ENCODE measurements around the gene ST3GAL2.
"Not testable (repeated sequence)": the region's sequence is repeated elsewhere in the genome, so short reads cannot be mapped to it uniquely, and the experiment has no call there.

ST3GAL2 gene

DNA sequence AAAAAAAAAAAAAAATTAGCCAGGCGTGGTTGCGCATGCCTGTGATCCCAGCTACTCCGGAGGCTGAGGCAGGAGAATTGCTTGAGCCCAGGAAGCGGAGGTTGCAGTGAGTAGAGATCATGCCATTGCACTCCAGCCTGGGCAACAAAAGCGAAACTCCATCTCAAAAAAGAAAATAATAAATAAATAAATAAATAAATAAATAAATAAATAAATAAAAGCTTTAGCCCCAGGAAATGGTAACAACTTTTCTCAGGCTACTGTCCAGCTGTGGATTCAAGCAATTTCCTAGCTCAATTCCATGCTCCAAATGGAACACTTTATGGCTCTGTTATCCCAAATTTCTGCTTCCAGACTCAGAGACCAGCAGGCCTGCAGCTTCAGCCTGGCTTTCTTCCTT is 25.3 kb downstream of the ST3GAL2 start:
- not testable (repeated sequence) for DNase-seq

DNA sequence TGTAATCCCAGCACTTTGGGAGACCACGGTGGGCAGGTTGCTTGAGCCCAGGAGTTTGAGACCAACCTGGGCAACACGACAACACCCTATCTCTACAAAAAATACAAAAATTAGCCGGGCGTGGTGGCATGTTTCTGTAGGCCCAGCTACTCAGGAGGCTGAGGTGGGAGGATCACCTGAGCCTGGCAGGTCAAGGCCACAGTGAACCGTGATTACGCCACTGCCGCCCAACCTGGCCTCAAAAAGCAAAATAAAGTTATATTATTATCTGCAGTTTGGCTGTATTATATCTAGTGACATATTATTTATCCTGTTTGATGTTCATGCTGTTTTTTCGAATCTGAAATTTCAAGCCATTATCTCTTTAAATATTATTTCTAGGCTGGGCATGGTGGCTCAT is 26.5 kb downstream of the ST3GAL2 start:
- no peak for DNase-seq

DNA sequence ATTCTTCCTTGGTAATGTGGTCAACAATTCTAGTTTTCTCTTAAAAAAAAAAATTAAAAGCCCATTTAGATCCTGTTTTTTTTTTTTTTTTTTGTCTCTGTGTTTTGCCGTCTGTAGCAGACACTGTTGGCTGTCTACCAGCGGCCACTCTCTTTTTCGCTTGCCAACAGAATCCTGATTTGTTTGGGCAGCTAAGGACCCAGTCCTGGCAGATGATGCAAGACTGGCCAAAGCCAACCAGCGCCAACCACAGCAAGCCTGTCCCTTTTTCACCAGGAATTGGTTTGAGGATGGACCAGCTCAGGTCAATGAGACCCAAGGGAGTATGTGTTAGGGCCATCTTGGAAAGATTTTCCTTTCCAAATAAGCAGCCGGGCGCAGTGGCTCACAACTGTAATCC is 28.2 kb downstream of the ST3GAL2 start:
- no peak for DNase-seq

DNA sequence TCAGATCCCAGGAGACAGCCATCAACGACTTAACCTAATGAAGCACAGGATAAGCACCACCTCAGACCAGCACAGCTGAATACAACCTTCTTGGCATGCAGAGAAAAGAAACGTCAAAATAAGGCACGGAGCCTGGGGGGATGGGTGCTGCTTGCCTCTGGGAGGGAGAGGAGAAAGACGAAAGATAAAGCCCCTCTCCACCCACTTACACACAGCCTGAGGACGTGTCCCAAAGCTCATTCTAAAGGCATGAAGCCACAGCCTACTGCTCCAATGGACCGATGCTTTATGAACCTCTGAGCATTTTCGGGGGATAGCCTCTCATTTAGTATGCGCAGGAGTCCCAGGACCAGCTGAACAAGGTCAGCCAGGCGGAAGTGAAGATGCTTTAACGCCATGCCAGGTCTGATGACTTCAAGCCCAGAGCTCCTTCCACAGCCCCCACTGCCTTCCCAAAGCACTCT is 31.1 kb downstream of the ST3GAL2 start:
- DNase-seq: no peak

DNA sequence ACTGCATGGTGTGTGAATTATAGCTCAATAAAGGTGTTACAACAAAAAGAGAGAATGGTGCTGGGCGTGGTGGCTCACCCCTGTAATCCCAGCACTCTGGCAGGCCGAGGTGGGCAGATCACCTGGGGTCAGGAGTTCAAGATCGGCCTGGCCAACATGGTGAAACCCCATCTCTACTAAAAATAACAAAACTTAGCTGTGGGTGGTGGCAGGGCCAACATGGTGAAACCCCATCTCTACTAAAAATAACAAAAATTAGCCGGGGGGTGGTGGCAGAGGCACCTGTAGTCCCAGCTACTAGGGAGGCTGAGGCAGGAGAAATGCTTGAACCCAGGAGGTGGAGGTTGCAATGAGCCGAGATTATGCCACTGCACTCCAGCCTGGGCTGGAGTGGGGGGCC is 32.8 kb downstream of the ST3GAL2 start:
- not testable (repeated sequence) for DNase-seq

DNA sequence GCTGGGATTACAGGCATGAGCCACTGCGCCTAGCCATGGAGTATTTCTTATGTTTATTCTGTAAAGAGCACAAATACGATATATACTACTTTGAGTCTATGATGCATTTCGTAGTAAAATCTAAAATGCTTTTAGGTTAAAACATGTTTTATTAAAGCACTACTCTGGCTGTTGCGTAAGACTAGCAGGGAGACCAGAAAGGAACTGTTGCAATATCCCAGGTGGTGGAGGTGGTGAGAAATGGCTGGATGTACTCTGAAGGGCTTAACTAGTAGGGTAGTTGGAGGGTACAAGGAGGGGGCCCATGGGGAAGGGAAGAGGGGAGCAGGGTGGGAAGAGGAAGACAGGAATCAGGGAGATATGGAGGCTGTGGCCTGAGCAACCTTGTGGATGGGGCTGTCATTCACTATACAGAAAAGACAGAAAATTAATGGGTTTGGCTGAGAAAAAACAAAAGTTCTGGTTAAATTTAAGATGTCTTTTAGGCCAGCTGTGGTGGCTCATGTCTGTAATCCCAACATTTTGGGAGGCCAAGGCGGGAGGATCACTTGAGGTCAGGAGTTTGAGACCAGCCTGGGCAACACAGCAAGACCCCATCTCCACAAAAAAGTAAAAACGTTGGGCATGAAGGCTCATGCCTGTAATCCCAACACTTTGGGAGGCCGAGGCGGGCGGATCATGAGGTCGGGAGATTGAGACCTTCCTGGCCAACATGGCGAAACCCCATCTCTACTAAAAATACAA is 35.8 kb downstream of the ST3GAL2 start:
- DNase-seq: no peak

DNA sequence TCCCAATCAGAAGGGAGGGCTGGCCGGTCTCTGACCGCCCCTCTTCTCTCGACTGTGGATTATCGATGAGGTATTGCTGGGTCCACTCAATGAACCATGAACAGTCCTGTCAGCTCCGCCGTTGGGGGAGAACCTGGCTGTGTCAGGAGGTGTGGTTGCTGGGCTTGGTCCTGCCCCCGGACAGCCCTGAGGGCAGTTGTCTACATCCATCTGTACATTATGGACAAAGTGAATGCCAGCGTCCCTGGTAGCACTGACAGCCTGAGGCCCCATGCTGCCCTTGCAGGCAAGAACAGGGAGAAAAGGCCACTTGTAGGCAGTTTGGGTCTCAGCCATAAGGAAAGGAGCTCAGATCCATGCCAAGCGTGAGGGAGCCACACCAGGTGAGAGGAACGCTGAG is 38.9 kb downstream of the ST3GAL2 start:
- no peak for DNase-seq

DNA sequence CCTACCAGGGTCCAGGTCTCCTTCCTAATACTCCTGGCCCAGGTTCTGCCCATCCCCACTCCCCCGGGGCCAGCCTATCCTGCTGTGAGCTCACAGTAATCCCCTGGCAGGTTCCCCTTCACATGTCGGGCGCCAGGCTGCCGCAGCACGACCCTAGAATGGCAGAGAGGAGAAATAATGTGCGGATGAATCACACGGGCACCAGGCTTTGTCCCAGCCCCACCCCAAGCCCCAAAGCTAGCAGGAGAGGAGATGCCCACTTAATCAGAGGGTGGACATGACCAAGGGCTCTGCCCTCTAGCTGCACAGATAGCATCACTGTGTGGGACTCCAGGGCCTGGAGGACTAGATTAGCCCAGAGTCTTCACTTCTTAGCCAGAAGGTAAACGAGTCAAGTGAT is 39.5 kb downstream of the ST3GAL2 start:
- DNase-seq: no peak

DNA sequence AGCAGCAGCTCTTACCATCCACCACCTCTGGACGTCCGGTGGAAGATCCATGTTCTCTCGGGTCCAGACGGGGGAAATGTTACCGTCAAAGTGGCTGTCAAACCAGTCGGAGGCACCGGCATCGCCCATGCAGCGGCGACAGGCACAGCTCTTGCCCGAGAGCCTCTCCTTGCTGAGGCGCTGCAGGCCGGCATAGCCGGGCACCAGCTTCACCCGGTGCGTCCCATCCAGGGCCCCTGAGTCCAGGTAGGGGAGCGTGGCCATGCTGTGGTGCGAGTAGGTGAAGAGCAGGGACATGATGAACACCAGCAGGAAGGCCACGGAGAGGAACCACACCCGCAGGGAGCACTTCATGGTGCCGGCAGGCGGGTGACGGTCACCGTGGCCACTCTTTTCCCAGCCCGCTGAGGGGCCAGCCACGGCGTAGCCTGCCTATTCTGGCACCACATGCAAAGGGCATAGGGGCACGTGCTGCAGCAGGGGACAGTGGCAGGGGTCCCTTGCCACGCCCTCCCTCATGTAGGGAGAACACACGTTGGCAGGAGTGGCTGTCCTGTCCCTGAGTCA is 40.6 kb downstream of the ST3GAL2 start:
- DNase-seq: no peak

DNA sequence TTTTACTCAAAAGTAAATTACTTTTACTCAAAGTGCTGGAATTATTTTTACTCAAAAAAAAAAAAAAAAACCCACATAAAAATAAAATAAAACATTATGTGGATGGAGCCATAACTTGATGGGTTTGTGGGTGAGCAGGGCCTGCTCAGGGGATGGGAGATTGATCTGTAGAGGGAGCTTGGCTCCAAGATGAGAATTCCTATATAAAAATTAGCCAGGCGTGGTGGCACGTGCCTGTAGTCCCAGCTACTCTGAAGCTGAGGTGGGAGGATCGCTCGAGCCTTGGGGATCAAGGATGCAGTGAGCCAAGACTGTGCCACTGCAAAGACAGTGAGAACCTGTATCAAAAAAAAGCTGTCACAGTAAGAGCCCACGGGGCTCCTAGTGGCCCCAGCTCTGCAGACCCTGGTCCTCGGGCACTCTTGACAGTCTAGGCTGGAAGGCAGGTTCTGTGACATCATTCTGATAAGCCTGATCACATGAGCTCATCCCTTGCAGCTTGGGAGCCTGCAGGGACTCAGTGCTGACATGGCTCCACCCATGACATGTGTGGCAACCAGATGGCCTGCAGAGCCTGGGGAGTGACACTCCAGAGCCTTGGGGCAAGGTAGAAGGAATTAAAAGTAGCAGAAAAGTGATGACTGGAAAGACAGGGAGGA is 42.5 kb downstream of the ST3GAL2 start:
- peak; percentile 27 to 53 for DNase-seq

DNA sequence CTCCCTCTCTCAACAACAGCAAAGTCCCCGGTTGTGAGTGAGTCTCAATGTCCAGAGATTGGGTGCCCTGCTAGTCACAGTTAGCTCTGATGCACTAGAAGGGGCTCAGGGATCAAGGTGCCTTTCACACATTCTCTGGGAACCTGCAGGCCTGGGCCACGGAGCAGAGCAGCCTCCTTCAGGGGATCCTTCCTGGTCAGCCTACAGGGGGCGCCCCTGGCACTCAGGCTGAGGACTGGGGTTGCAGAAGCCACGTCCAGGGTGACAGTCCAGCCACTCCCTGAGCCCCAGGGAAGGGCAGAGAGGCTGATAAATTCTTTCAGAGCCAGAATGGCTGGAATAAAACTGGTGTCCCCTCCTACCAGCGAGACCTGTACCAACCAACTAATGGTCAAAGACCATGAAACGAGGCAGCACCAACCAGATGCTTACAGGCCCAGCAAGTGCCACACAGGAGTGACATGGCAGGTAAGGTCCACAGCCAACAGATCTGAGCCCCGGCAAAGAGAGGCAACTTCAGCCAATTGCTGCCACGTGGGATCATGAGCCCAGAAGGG is 43.5 kb downstream of the ST3GAL2 start:
- peak; percentile 64 to 78 for DNase-seq

DNA sequence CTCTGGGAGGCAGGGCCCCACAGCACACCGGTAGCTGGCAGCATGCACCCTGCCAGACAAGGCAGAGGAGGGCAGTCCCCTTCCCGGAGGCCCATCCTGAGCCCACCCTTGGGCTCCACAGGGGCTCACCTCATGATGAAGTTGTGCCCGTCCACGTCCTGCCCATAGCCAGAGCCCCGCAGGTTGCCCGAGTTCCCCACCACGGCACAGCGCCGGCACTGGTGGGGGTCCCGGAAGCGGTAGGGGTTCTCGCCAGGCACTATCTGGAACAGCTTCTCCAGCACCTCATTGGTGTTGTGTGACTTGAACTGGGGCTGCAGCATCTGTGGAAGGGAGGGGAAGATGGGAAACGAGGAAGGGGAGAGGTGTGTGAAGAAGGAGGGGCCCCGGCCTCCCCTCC is 44.0 kb downstream of the ST3GAL2 start:
- no peak for DNase-seq

DNA sequence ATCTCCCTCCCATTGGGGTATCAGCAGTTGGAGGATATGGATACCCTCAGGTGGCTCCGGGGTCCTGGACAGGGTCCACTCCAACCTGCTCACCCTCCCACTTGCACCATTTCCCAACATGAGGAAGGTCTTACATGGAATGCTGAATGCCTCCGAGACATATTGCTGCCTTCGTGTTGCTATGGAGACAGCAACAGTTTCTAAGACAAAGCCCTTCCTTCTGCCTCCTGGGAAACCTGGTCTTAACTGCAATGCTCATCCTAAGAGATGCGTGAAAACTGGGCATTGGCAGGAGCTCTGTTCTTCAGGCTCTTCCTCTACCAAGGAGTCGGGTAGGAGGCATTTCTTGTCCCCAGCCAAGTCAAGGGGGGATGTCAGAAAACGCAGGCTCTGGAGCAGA is 45.2 kb downstream of the ST3GAL2 start:
- DNase-seq: no peak

DNA sequence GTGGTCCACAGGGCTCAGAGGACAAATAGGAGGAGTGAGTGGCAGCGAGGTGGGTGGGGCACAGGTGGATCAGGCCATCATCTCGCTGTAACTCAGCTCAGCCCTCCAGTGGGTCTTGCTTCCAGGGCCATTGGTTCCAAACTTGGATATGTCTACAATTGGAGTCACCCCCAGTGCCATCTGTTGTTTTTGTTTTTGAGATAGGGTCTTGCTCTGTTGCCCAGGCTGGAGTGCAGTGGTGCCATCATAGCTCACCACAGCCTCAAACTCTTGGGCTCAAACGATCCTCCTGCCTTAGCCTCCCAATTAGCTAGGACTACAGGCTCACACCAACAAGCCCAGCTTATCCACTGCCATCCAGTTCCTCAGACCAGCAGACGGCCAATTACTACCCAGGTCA is 46.3 kb downstream of the ST3GAL2 start:
- no peak for DNase-seq

DNA sequence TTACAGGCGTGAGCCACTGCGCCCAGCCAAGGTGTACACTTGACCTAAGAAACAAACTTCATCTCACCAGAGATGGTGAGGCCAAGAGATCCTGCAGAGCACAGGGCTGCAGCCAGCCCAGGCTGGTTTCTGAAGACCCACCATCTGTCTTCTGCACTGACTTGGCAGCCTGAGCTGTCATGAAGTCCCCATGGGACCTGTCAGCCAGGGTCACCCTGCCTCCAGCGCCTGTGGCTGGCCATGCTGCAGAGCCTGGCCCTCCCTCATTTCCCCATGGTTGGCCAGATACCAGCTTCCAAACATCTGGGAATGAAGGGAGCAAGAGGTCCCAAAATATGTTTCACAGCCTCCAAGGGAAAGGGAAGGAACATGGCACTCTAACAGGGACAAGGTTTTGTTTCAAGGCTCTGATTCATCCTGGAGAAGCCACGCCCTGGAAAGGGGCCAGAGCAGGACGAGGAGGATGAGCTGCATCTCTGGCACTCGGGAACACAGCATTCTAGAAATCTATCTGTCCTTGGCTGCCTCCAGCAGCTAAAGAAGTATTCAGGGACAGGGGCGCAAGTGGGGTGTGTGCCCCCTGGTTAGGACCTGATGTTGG is 46.9 kb downstream of the ST3GAL2 start:
- DNase-seq: no peak

DNA sequence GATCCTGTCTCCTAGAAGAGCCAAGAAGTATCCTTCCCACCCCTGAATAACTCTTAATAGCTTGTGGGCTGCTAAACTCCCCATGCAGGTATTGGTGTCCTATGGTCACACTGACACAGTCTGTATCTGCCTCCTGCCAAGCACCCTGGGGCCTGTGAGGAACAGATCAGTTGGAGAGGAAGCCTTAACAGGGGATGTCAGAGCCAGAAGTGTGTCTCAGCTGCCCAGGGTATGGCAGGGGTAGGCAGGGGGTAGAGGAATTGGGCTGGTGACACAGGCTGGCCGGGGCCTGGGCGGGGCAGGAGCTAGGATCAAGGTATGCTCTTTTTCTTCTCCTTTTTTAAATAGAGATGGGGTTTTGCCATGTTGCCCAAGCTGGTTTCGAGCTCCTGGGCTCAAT is 47.5 kb downstream of the ST3GAL2 start:
- no peak for DNase-seq

DNA sequence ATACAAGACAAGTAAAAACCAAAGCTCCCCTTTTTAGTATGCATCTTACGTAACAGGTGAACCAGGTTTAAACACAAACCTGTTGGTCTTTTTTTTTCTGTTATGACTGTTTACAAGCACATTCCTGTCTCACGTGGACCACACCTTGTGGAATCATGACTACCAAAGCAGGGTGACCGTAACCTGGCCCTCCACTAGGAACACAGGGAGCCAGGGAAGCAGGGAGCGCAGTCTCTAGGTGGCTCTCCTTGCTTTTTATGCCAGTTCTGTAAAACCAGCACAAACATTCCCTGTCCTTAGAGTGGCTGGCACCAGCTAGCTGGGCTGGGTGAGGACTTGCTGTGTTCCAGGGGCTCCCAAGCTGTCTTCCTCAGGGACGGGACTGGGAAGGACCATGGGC is 48.1 kb downstream of the ST3GAL2 start:
- no peak for DNase-seq

DNA sequence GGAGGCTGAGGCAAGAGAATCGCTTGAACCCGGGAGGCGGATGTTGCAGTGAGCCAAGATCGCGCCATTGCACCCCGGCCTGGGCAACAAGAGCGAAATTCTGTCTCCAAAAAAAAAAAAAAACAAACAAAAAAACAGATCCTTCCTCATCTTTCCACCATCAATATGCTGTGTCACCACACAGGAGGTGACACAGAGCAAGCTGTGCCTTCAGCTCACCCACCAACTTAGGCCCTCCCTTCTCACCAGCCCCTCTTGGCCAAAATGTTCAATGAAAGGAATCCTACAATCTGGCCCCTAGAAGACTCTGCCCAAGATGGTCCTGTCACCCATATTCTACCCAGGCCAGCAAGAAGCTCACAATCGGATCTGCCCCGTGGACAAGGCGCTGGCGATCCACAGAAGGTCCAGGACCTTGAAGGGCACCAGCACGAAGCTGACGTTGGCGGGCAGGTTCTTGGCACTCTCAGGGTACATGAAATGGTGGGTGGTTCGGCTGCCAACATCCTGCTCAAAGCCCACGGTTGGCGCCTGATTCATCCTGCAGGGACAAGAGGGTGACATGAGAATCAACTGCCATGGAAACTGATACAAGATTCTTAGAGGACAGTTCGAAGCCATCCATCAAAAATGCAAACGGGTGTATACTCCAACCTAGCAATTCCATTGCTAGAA is 50.8 kb downstream of the ST3GAL2 start:
- DNase-seq: no peak

DNA sequence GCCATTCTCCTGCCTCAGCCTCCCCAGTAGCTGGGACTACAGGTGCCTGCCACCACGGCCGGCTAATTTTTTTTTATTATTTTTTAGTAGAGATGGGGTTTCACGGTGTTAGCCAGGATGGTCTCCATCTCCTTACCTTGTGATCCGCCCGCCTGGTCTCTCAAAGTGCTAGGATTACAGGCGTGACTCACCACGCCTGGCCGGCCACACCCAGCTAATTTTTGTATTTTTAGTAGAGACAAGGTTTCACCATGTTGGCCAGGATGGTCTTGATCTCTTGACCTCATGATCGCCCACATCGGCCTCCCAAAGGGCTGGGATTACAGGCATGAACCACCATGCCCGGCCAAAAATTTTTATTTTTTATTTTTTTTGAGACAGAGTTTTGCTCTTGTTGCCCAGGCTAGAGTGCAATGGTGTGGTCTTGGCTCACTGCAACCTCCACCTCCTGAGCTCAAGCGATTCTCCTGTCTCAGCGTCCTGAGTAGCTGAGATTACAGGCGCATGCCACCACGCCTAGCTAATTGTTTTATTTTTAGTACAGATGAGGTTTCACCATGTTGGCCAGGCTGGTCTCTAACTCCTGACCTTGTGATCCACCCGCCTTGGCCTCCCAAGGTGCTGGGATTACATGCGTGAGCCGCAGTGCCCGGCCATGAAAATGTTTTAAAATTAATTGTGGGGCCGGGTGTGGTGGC is 52.5 kb downstream of the ST3GAL2 start:
- not testable (repeated sequence) for DNase-seq

DNA sequence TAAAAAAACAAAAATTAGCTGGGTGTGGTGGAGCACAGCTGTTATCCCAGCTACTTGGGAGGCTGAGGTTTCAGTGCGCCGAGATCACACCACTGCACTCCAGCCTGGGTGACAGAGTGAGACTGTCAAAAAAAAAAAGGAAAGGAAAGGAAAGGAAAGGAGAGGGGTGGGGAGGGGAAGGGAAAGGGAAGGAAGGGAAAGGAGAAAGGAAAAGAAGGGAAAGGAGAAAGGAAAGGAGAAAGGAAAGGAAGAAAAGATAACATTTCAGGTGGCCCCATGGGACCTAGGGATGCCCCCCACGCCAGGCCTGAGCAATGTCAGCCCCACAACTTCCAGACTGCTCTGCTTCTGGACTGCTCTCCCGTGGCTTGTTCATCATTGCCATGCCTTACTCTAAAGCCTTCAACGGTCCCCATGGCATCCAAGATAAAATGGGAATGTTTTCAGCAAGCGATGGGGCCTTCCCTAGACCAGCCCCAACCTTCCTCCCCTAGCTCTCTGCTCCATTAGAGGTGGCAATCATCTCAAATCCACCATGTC is 55.4 kb downstream of the ST3GAL2 start:
- no peak for DNase-seq

DNA sequence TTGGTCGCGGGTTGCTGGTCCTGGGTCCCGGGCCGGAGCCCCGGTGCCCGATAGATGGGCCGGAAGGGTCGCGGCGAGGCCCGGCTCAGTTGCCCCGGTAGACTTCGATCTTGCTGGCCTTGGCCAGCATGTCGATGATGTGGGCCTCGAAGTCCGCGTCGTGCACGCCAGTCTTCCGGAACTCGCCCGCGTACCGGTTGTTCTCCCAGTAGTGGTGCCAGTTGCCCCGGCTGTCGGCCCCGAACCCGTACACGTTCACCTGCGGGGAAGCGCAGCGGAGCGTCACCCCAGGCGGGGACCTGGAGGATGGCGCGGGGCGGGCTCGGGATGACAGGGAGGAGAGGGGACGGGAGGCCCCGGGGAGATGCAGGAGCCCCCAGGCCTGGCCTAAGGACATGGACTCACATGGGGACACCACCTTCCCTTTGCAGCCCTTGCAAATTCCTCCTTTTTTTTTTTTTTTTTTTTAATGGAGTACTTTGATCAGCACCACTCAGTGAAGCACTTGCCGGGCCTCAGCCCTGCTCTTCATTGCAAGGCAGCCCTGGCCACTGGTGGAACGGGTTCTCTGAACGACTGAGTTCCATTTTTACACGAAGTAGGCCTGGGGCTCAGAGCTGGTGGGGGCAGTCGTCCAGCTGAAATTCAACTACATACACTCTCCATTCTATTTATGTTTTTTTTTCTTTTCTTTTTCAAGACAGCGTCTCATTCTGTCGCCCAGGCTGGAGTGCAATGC is 57.1 kb downstream of the ST3GAL2 start:
- no peak for DNase-seq

Data from inflammatory macrophage treated with lipopolysaccharide for 1 hour (primary cell).